Measurements from ENCODE around the gene CD200. TPM values are rescaled to one million over a fixed set of nuclear protein-coding genes. Genes with fewer than 3 reads are reported as not detected.

CD200 gene
- total RNA-seq, 1 donor from 2014 or later, result 25.7 TPM

GRCh38 chr3:112349557-112349956 is 16.6 kb downstream of the CD200 start:
- Mint-ChIP-seq H3K4me3 (no peak overlapping the region), H3K4me1 (peaks cover 14% of the 10 kb centered on the region), H3K27me3 (ENCODE audit: low read depth) (no peaks in the 10 kb centered on the region), H3K27ac (no peak overlapping the region), H3K9me3 (peaks cover under 1% of the 10 kb centered on the region), H3K36me3 (peaks cover 48% of the 10 kb centered on the region)
- TF ChIP-seq CTCF (IDR thresholded peaks at IDR 0.05; ENCODE audit: unreplicated experiment), result no peak
- DNase-seq (ENCODE audit: low spot score in 2 of 2, unreplicated experiment in 2 of 2), result no peak

- H3K36me3 Mint-ChIP-seq, result peaks cover 45% of the 10 kb centered on the region
- H3K9me3 Mint-ChIP-seq, result no peaks in the 10 kb centered on the region
- no peak overlapping the region for H3K4me3 Mint-ChIP-seq
Observed at GRCh38 chr3:112350018-112350810, 17.3 kb downstream of the CD200 start.

GRCh38 chr3:112351036-112351435 is 18.1 kb downstream of the CD200 start:
- peaks cover 14% of the 10 kb centered on the region for H3K4me1 Mint-ChIP-seq
- H3K36me3 Mint-ChIP-seq, result peaks cover 38% of the 10 kb centered on the region
- no peaks in the 10 kb centered on the region for H3K9me3 Mint-ChIP-seq
- H3K27me3 Mint-ChIP-seq (ENCODE audit: low read depth), result no peaks in the 10 kb centered on the region
- DNase-seq (ENCODE audit: low spot score in 2 of 2, unreplicated experiment in 2 of 2), result no peak
- H3K27ac Mint-ChIP-seq, result no peak overlapping the region
- TF ChIP-seq CTCF (IDR thresholded peaks at IDR 0.05; ENCODE audit: unreplicated experiment), result no peak
- H3K4me3 Mint-ChIP-seq, result no peak overlapping the region

More at GRCh38 chr3:112350018-112350810, 17.3 kb downstream of the CD200 start:
- TF ChIP-seq CTCF (IDR thresholded peaks at IDR 0.05; ENCODE audit: unreplicated experiment), result no peak
- DNase-seq (ENCODE audit: low spot score in 2 of 2, unreplicated experiment in 2 of 2), result no peak
- no peak overlapping the region for H3K27ac Mint-ChIP-seq
- no peaks in the 10 kb centered on the region for H3K27me3 Mint-ChIP-seq (ENCODE audit: low read depth)
- peaks cover 14% of the 10 kb centered on the region for H3K4me1 Mint-ChIP-seq

- Mint-ChIP-seq H3K27ac (peak overlapping the region; percentile 8), H3K36me3 (peaks cover 33% of the 10 kb centered on the region), H3K4me3 (no peak overlapping the region), H3K27me3 (ENCODE audit: low read depth) (no peaks in the 10 kb centered on the region), H3K4me1 (peaks cover 14% of the 10 kb centered on the region), H3K9me3 (no peaks in the 10 kb centered on the region)
- no peak for TF ChIP-seq CTCF (IDR thresholded peaks at IDR 0.05; ENCODE audit: unreplicated experiment)
- DNase-seq (ENCODE audit: low spot score in 2 of 2, unreplicated experiment in 2 of 2), result no peak
Observed at GRCh38 chr3:112351823-112352222, 18.9 kb downstream of the CD200 start.

DNA sequence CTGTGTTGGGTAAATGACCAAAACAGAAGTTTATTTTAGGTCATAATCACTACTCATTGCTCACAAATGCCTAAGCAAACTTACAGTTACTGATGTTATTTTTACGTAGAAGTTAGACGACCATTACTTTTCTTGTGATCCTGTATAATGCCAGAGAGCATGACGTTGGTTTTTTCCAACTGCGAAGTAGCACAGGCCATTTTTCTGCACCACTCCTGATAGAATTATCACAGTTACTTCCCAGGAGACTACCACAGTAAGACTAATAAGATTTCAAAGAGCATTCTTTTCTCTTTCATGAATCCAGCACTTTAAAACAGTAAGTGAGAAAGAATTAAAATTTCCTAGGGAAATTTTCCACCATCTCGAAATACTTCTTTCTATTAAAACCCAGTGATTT is 19.8 kb downstream of the CD200 start:
- Mint-ChIP-seq H3K27ac (no peak overlapping the region), H3K4me1 (peaks cover 14% of the 10 kb centered on the region), H3K4me3 (no peak overlapping the region), H3K9me3 (no peaks in the 10 kb centered on the region), H3K27me3 (ENCODE audit: low read depth) (no peaks in the 10 kb centered on the region), H3K36me3 (peaks cover 26% of the 10 kb centered on the region)
- no peak for DNase-seq (ENCODE audit: low spot score in 2 of 2, unreplicated experiment in 2 of 2)
- TF ChIP-seq CTCF (IDR thresholded peaks at IDR 0.05; ENCODE audit: unreplicated experiment), result no peak
